HepG2 (cell line): ENCODE data around the gene TROAP. TPM values are rescaled to one million over a fixed set of nuclear protein-coding genes. Genes with fewer than 3 reads are reported as not detected.
A peak's percentile ranks its signal among the peaks of the same experiment; 100 is the strongest.

Experiments used
- CCDC6 ChIP-seq: sonication (generic); formaldehyde crosslinking; IDR thresholded peaks from 2 replicates; pipeline ENCODE4 v1.8.1; 2022; ENCODE audit warnings: mild to moderate bottlenecking, missing genetic modification reagents, moderate library complexity
- CENPT ChIP-seq: sonication (generic); formaldehyde crosslinking; IDR thresholded peaks from 2 replicates; pipeline ENCODE4 v1.8.0; 2022; ENCODE audit warnings: low read depth, mild to moderate bottlenecking, moderate library complexity, missing genetic modification reagents
- EED ChIP-seq: sonication (generic); formaldehyde crosslinking; IDR thresholded peaks from 2 replicates; pipeline ENCODE4 v1.5.0; 2020; ENCODE audit warnings: mild to moderate bottlenecking, missing genetic modification reagents
- EZH2 ChIP-seq: conservative IDR thresholded peaks from 2 replicates; pipeline ENCODE4 v1.6.1; 2012; ENCODE audit warnings: mild to moderate bottlenecking, low read depth, low read length, moderate library complexity
- KDM5B ChIP-seq: sonication (generic); formaldehyde crosslinking; IDR thresholded peaks from 2 replicates; pipeline ENCODE4 v1.4.0; 2020; ENCODE audit warnings: missing genetic modification reagents, mild to moderate bottlenecking, borderline replicate concordance
- MAZ ChIP-seq, 2 experiments: sonication (generic) in 1 of 2; formaldehyde crosslinking in 1 of 2; IDR thresholded peaks; 2 replicates each; pipeline versions ENCODE4 v1.5.0 to v1.6.1; 2012 to 2020; ENCODE audit warnings: low read depth in 2 of 2, mild to moderate bottlenecking in 2 of 2, borderline replicate concordance in 1 of 2, improper control_type of control experiment in 1 of 2, low read length in 1 of 2, missing genetic modification reagents in 1 of 2, moderate library complexity in 1 of 2
- NR3C1 ChIP-seq: sonication (generic); formaldehyde crosslinking; IDR thresholded peaks from 2 replicates; pipeline ENCODE4 v1.4.0; 2020; ENCODE audit warnings: missing genetic modification reagents
- PITX1 ChIP-seq: sonication (generic); formaldehyde crosslinking; IDR thresholded peaks from 2 replicates; pipeline ENCODE4 v1.5.1; 2020; ENCODE audit warnings: mild to moderate bottlenecking, missing genetic modification reagents
- STAT5B ChIP-seq: sonication (generic); formaldehyde crosslinking; IDR thresholded peaks from 2 replicates; pipeline ENCODE4 v1.4.0; 2020; ENCODE audit warnings: missing genetic modification reagents
- TBX3 ChIP-seq: fragments of 450-650 bp; IDR thresholded peaks from 2 replicates; pipeline ENCODE4 v1.6.1; 2017; ENCODE audit warnings: antibody characterized with exemption, mild to moderate bottlenecking, inconsistent platforms, borderline replicate concordance
- ZEB1 ChIP-seq: IDR thresholded peaks from 2 replicates; pipeline ENCODE4 v1.6.1; 2012; ENCODE audit warnings: mild to moderate bottlenecking, low read depth, inconsistent platforms; ENCODE audit not compliant: insufficient replicate concordance
- ZFX ChIP-seq: sonication (generic); formaldehyde crosslinking; IDR thresholded peaks from 2 replicates; pipeline ENCODE4 v1.4.0; 2020; ENCODE audit warnings: mild to moderate bottlenecking, low read depth, missing genetic modification reagents, moderate library complexity
- ZFY ChIP-seq: sonication (generic); formaldehyde crosslinking; IDR thresholded peaks from 2 replicates; pipeline ENCODE4 v1.4.0; 2020; ENCODE audit warnings: missing genetic modification reagents
- ZFYVE20 ChIP-seq: sonication (generic); formaldehyde crosslinking; IDR thresholded peaks from 2 replicates; pipeline ENCODE4 v1.8.0; 2023; ENCODE audit warnings: low read depth, mild to moderate bottlenecking, moderate library complexity, missing genetic modification reagents, borderline replicate concordance
- ZNF44 ChIP-seq: sonication (generic); formaldehyde crosslinking; IDR thresholded peaks from 2 replicates; pipeline ENCODE4 v1.5.1; 2020; ENCODE audit warnings: mild to moderate bottlenecking, missing genetic modification reagents
- ZNF563 ChIP-seq: sonication (generic); formaldehyde crosslinking; IDR thresholded peaks from 2 replicates; pipeline ENCODE4 v1.8.0; 2022; ENCODE audit warnings: mild to moderate bottlenecking, moderate library complexity, missing genetic modification reagents
- ZNF580 ChIP-seq: IDR thresholded peaks from 2 replicates; pipeline ENCODE4 v1.6.1; 2016; ENCODE audit warnings: low read depth, borderline replicate concordance
- ZNF75D ChIP-seq: sonication (generic); formaldehyde crosslinking; IDR thresholded peaks from 2 replicates; pipeline ENCODE4 v1.8.1; 2023; ENCODE audit warnings: missing genetic modification reagents, mild to moderate bottlenecking, borderline replicate concordance
- ZNF775 ChIP-seq: sonication (generic); formaldehyde crosslinking; IDR thresholded peaks from 2 replicates; pipeline ENCODE4 v1.4.0; 2020; ENCODE audit warnings: missing genetic modification reagents, mild to moderate bottlenecking, moderate library complexity, borderline replicate concordance
- ZNF841 ChIP-seq: sonication (generic); formaldehyde crosslinking; IDR thresholded peaks from 2 replicates; pipeline ENCODE4 v1.8.1; 2023; ENCODE audit warnings: missing genetic modification reagents, borderline replicate concordance
- polyA plus RNA-seq, 8 experiments: library from polyadenylated mRNA; depleted of rRNA in 3 of 8; stranded (reverse) in 7 of 8; unstranded in 1 of 8; fragments of >200 nt; fragmentation: Illumina TruSeq in 4 of 8; extraction: Trizol in 4 of 8; gene quantifications; 2 replicates each; pipeline versions ENCODE4 v1.2.1 to v1.2.3, GENCODE V29; 2011 to 2016; ENCODE audit warnings: low read depth in 4 of 8, missing spikeins in 1 of 8, mixed read lengths in 1 of 8; ENCODE audit not compliant: insufficient read depth in 1 of 8
- total RNA-seq, 5 experiments: library from RNA; depleted of rRNA; stranded (reverse); fragments of >200 nt; fragmentation: Illumina TruSeq; extraction: Trizol; gene quantifications; 2 replicates each; pipeline ENCODE4 v1.2.3, GENCODE V29; 2016; ENCODE audit warnings: low read depth in 1 of 5
- TF ChIP-seq, protein P1 (sequence below): sonication (generic); formaldehyde crosslinking; IDR thresholded peaks from 2 replicates; pipeline ENCODE4 v1.5.0; 2020; ENCODE audit warnings: missing genetic modification reagents
- TF ChIP-seq, protein P2 (sequence below): sonication (generic); formaldehyde crosslinking; IDR thresholded peaks from 2 replicates; pipeline ENCODE4 v1.5.1; 2020; ENCODE audit warnings: mild to moderate bottlenecking, missing genetic modification reagents, moderate library complexity

Gene TROAP
- total and polyA plus RNA-seq, 2 of the 13 experiments (the other 11 are each of a cell fraction or from before 2014, with no cell fraction given): 22.5 to 30.9 TPM

DNA sequence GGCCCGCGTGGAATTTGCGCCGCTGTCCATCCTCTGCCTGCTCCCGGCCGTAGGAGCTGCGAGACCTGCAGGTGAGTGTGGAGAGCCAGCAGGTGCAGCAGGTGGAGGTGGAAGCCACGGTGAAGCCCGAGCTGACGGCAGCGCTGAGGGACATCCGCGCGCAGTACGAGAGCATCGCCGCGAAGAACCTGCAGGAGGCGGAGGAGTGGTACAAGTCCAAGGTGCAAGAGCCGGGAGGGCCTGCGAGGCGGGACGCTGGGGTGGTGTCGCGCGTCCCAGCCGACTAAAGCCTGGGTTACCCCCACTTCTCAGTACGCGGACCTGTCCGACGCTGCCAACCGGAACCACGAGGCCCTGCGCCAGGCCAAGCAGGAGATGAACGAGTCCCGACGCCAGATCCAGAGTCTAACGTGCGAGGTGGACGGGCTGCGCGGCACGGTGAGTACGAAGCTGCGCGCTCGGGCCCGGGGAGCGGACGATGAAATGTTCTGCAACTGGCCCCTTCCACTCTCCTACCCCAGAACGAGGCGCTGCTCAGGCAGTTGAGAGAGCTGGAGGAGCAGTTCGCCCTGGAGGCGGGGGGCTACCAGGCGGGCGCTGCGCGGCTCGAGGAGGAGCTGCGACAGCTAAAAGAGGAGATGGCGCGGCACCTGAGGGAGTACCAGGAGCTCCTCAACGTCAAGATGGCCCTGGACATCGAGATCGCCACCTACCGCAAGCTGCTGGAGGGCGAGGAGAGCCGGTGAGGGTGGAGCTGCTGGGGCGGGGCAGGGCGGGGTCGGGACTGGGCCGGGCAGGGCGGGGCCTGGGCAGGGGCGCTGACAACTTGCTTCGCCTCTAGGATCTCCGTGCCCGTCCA is 26.0 kb upstream of the TROAP start (continued):
- TF ChIP-seq MAZ (IDR thresholded peaks at IDR 0.05; ENCODE audit: borderline replicate concordance, low read depth, low read length) (no peak), MAZ (CRISPR knock-in tag; IDR thresholded peaks at IDR 0.05; ENCODE audit: low read depth) (peak; percentile 55; the same call in 1 of the 2 replicates), ZNF75D (CRISPR knock-in tag) (no peak), TBX3 (no peak), ZEB1 (peak; percentile 53), PITX1 (CRISPR knock-in tag) (0 out of 2 replicates have a peak, but pooled peaks have one; percentile 4), NR3C1 (CRISPR knock-in tag) (no peak), KDM5B (peak; percentile 41; the same call in 1 of the 2 replicates), ZNF44 (CRISPR knock-in tag) (no peak), ZNF580 (CRISPR knock-in tag) (0 out of 2 replicates have a peak, but pooled peaks have one; percentile 2), CCDC6 (CRISPR knock-in tag) (0 out of 2 replicates have a peak, but pooled peaks have one; percentile 31), EED (peak; percentile 75; the same call in 1 of the 2 replicates), EZH2 (0 out of 2 replicates have a peak, but pooled peaks have one; percentile 76), ZNF563 (CRISPR knock-in tag) (peak; percentile 54; the same call in 1 of the 2 replicates), ZFY (no peak), ZNF841 (CRISPR knock-in tag) (no peak), STAT5B (CRISPR knock-in tag) (no peak), ZFX (no peak), ZFYVE20 (CRISPR knock-in tag) (0 out of 2 replicates have a peak, but pooled peaks have one; percentile 41), CENPT (CRISPR knock-in tag) (peak; percentile 62; the same call in 1 of the 2 replicates), ZNF775 (no peak)
- TF ChIP-seq, protein P1, sequence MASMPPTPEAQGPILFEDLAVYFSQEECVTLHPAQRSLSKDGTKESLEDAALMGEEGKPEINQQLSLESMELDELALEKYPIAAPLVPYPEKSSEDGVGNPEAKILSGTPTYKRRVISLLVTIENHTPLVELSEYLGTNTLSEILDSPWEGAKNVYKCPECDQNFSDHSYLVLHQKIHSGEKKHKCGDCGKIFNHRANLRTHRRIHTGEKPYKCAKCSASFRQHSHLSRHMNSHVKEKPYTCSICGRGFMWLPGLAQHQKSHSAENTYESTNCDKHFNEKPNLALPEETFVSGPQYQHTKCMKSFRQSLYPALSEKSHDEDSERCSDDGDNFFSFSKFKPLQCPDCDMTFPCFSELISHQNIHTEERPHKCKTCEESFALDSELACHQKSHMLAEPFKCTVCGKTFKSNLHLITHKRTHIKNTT (CRISPR knock-in tag): no peak
- TF ChIP-seq, protein P2, sequence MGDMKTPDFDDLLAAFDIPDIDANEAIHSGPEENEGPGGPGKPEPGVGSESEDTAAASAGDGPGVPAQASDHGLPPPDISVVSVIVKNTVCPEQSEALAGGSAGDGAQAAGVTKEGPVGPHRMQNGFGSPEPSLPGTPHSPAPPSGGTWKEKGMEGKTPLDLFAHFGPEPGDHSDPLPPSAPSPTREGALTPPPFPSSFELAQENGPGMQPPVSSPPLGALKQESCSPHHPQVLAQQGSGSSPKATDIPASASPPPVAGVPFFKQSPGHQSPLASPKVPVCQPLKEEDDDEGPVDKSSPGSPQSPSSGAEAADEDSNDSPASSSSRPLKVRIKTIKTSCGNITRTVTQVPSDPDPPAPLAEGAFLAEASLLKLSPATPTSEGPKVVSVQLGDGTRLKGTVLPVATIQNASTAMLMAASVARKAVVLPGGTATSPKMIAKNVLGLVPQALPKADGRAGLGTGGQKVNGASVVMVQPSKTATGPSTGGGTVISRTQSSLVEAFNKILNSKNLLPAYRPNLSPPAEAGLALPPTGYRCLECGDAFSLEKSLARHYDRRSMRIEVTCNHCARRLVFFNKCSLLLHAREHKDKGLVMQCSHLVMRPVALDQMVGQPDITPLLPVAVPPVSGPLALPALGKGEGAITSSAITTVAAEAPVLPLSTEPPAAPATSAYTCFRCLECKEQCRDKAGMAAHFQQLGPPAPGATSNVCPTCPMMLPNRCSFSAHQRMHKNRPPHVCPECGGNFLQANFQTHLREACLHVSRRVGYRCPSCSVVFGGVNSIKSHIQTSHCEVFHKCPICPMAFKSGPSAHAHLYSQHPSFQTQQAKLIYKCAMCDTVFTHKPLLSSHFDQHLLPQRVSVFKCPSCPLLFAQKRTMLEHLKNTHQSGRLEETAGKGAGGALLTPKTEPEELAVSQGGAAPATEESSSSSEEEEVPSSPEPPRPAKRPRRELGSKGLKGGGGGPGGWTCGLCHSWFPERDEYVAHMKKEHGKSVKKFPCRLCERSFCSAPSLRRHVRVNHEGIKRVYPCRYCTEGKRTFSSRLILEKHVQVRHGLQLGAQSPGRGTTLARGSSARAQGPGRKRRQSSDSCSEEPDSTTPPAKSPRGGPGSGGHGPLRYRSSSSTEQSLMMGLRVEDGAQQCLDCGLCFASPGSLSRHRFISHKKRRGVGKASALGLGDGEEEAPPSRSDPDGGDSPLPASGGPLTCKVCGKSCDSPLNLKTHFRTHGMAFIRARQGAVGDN: peak; percentile 45; the same call in 1 of the 2 replicates
